ENCODE measurements around the gene CALR.

Gene CALR

DNA sequence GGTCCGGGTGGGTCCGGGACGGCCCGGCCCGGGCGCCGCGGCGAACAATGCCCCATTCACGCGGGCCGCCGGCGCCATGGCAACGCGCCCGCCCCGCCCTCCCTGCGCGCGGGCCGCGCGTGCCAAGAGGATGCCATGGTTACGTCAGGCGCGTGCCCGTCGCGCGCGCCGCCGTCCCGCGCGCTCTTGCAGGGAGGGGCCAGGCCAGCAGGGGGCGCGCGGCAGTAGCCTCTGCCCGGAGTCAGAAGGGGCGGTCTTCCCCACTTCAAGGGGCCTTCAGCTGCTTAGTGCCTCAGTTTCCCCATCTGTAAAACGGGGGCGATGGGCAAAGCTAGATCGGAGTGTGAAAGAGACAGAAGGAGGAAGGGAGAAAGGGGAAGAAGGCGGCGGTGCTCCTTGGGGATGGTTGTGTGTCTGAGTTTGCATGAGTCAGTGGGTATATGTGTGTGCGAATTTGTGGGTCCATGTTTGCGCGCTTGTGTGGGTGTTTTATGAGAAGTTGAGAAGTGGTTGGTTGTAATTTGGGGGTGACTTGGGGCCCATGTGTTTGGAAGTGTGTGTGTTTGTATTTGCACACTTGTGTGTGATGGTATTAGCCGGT is 45.2 kb downstream of the CALR start:
- peak; percentile 8 for DNase-seq

DNA sequence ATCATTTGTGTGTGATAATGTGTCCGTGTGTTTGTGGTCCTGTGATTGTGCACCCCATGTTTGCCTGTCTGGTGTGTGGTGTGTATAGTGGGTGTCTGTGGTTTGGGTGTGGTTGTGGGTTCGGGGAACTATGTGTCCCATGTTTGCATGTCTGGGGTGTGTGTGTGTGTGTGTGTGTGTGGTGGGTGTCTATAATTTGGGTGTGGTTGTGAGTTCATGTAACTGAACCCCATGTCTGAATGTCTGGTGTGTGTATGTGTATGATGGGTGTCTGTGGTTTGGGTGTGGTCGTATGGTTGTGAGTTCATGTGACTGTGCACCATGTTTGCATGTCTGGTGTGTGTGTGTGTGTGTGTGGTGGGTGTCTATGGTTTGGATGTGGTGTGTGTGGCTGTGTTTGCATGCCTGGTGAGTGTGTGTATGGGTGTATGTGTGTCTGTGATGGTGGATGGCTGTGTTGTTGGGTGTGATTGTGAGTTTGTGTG is 45.8 kb downstream of the CALR start:
- DNase-seq, result no peak

GRCh38 chr19:12984683-12985048 is 46.3 kb downstream of the CALR start:
- DNase-seq, result no peak

DNA sequence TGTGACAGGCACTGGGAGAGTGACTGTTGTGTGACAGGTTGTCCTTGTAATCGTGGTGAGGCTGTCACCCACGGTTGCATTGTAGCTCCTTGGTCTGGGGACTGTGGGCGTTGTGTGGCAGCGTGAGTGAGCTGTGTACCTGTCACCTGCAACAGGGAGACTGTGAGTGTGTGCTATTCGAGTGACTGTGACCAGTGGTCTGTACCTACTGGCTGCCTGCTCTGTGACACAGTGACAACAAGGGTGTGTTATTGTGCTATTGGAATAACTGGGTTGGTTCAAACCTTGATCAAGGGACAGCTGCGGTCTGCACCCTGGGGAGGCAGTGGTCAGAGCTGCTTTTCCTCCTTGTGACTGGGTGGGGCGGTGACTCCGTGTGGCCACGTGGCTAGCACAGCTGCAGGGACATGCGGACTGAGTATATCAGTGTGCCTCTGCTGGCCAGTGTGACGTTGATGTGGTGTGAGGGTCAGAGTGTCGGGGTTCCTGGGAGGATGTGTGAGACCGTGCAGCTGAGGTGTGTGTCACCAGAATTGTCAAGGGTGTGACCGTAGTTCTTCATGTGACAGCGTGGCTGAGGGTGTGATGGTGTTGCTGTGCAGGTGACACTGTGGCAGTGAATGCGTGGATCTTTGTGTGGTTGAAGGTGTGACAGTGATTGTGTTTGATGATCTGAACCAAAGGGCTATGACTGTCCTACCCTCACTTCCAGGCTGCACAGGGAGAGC is 46.8 kb downstream of the CALR start:
- DNase-seq, result no peak

DNA sequence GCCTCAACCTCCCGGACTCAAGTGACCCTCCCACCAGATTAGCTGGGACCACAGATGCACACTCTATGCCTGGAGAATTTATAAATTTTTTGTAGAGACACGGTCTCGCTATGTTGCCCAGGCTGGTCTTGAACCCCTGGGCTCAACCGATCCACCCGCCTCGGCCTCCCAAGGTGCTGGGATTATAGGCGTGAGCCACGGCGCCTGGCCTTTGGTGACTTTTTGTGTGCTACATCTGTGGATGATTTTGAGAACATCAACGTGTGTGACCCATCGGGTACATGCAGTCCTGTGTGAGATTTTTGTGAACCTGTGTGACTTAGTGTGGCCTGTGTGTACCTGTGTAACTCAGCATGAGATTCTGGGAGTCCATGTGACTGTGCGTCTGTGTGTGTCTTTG is 48.3 kb downstream of the CALR start:
- no peak for DNase-seq

DNA sequence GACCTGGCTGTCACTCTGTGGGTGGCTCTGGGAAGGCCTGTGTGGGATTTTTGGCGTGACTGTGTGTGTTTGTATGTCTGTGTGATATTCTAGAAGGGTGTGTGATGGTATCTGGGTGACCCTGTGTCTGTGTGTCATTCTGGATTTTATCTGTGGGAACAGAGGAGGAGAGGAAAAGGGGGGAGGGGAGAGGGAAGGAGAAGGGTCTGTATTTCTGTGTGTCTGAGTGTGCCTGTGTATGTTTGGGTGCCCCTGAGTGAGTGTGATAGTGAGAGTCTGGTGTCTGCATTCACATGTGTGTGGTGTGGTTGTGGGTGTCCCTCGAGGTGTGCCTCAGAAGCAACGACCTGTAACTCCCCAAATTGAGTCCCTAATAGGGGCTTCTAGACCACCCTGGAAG is 48.8 kb downstream of the CALR start:
- no peak for DNase-seq

DNA sequence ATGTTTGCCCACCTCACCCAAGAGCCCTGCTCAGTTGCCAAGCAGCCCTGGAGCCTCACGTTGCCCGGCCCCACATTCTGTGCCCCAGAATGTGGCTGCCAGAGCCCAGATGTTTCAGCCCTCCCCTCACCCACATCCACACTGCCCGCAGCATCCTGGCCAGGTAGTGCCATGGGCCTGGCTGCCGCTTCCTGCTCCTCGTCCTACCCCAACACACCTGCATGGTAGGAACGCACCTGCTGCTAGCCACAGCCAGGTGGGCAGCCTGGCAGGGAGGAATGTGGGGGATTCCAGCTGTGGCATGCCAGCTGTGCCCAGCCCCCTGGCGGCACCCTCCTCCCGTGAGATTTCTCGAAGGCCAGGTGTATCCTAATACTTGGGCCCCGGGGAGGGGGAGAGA is 49.4 kb downstream of the CALR start:
- no peak for DNase-seq

DNA sequence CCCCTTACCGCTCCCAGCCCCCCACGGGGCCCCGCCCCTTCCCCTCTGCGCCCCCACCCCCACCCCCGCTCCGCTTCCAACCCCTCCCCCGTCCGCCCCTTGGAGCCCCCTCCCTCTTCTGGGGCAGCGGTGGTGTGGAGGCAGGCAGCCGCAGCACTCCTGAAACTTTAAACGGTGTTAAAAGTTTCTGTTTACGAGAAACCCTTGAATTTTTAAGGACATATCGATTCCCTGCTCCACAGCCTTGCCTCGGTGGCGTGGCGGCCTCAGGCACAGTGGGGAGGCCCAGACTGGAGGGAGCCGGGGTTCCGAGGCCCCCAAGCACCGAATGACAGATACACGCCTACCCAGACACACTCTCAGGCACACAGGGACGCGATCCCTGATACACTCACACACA is 52.0 kb downstream of the CALR start:
- no peak for DNase-seq

DNA sequence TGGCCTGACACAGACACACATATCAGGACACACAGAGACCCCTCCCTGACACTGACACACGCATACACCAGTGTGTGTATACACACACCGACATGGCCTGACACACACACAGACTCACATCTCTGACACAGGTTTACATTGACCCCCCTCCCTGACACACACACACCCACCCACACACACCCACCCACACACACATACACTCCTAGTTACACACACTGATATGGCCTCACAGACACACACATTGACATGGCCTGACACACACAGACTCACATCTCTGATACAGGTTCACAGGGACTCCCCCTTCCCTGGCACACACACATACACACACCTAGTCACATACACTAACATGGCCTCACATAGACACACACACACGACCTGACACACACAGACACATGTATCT is 52.4 kb downstream of the CALR start:
- no peak for DNase-seq

- DNase-seq, result no peak
Observed at GRCh38 chr19:12991296-12991695, 52.9 kb downstream of the CALR start.

GRCh38 chr19:12992729-12993128 is 54.3 kb downstream of the CALR start:
- DNase-seq, result no peak

DNA sequence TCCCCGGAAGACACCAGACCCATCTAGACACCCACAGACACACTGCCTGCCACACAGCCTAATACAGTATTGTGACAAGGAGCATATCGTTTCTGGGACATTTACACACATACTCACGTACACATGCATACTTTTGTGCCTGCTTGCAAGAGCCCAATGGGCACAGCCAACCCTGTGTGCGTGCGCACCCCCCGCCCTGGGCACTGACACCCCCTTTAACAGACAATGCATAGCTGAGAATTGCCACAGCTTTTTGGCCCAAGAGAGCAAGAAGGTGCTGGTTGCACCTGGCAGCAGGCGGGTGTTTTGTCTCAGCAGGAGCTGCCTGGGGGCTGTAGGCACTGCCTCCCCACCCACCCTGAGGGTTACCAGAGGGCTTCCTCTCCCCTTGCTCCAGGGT is 55.2 kb downstream of the CALR start:
- no peak for DNase-seq

Data from NCI-H1694 (cell line).